K562 (cell line): ENCODE results near the gene SIM2. TPM values are rescaled to one million over a fixed set of nuclear protein-coding genes. Genes with fewer than 3 reads are reported as not detected.

Source experiments
- ATAC-seq: fragments of 200-7000 bp; cut with Tn5 transposase; 3 replicates; pipeline ENCODE4 v1.9.1; 2020; ENCODE audit warnings: moderate library complexity
- BruUV-seq: library from RNA; stranded (reverse); fragments of 400-500 nt; replicated peaks from 2 replicates; lab custom pipeline; 2021; lab: Mats Ljungman, UMichigan
- CTCF ChIA-PET: fragments of 300-600 bp; formaldehyde crosslinking; extraction: SDS; loops from one replicate; lab custom pipeline; 2021; ENCODE audit warnings: low intra/inter-chr PET ratio; lab: Yijun Ruan, JAX
- POLR2A ChIA-PET: fragments of 300-600, 350-650 bp; sonication (Branson Sonifier 250); formaldehyde crosslinking; extraction: SDS; loops from one replicate; lab custom pipeline; 2021; ENCODE audit warnings: antibody characterized with exemption, inconsistent platforms; lab: Yijun Ruan, JAX
- DNase-seq, 4 experiments: peaks; one replicate each; pipeline versions ENCODE4 v3.0.0 to v3.0.0-alpha.2; 2011 to 2018; ENCODE audit warnings: low spot score in 3 of 4, mixed read lengths in 3 of 4; ENCODE audit errors: extremely low read depth in 1 of 4
- FAIRE-seq: peaks from 2 replicates; lab custom pipeline; 2011; peaks lifted over from hg19 to GRCh38; lab: Jason Lieb, UNC
- H2AFZ ChIP-seq: 2 replicates; pipeline ENCODE4 v1.6.0; 2011; ENCODE audit warnings: low read depth, low read length, control low read depth, inconsistent platforms
- H3K27ac ChIP-seq: fragments of 200-600 bp; 3 replicates; pipeline ENCODE4 v1.8.0; 2011; ENCODE audit warnings: low read depth, mild to moderate bottlenecking, control low read depth, inconsistent platforms, low read length, moderate library complexity, mixed read lengths; ENCODE audit errors: extremely low read depth
- H3K27me3 ChIP-seq, 2 experiments: fragments of 300-600 bp in 1 of 2; 2 replicates in 1 of 2; 3 replicates in 1 of 2; pipeline versions ENCODE4 v1.6.0 to v1.8.0; 2011; ENCODE audit warnings: inconsistent platforms in 2 of 2, low read length in 2 of 2, mild to moderate bottlenecking in 1 of 2, mixed read lengths in 1 of 2, moderate library complexity in 1 of 2; ENCODE audit not compliant: control insufficient read depth in 2 of 2, insufficient read depth in 2 of 2
- H3K36me3 ChIP-seq: fragments of 300-600 bp; 3 replicates; pipeline ENCODE4 v1.8.0; 2011; ENCODE audit warnings: mild to moderate bottlenecking, low read length, inconsistent platforms; ENCODE audit not compliant: control insufficient read depth, insufficient read depth
- H3K4me1 ChIP-seq, 2 experiments: fragments of 200-600 bp in 1 of 2; replicated peaks in 1 of 2; 2 replicates in 1 of 2; 3 replicates in 1 of 2; pipeline versions ENCODE4 v1.5.1 to v1.8.0; 2011; ENCODE audit warnings: inconsistent platforms in 2 of 2, low read length in 2 of 2, mild to moderate bottlenecking in 1 of 2, mixed read lengths in 1 of 2, moderate library complexity in 1 of 2; ENCODE audit not compliant: control insufficient read depth in 2 of 2, insufficient read depth in 2 of 2
- H3K4me2 ChIP-seq: 2 replicates; pipeline ENCODE4 v1.6.1; 2011; ENCODE audit warnings: low read length, control low read depth, inconsistent platforms, mixed read lengths; ENCODE audit not compliant: insufficient read depth
- H3K4me3 ChIP-seq: fragments of 200-600 bp; sonication (generic), shearing (Covaris generic); 2 replicates; pipeline ENCODE4 v1.5.1; 2016; ENCODE audit warnings: control low read depth, inconsistent platforms
- H3K79me2 ChIP-seq: fragments of 200-600 bp; 3 replicates; pipeline ENCODE4 v1.8.0; 2011; ENCODE audit warnings: low read length, inconsistent platforms; ENCODE audit not compliant: control insufficient read depth, insufficient read depth
- H3K9ac ChIP-seq, 2 experiments: 2 replicates each; pipeline versions ENCODE4 v1.6.0 to v1.6.1; 2011; ENCODE audit warnings: low read depth in 2 of 2, low read length in 2 of 2, control low read depth in 1 of 2, inconsistent platforms in 1 of 2, mild to moderate bottlenecking in 1 of 2, mixed read lengths in 1 of 2; ENCODE audit not compliant: insufficient read depth in 1 of 2
- H3K9me1 ChIP-seq: one replicate; pipeline ENCODE4 v1.6.0; 2011; ENCODE audit warnings: inconsistent platforms, mild to moderate bottlenecking, low read length, moderate library complexity; ENCODE audit not compliant: control insufficient read depth, insufficient read depth
- H3K9me3 ChIP-seq: replicated peaks from 2 replicates; pipeline ENCODE4 v1.5.1; 2011; ENCODE audit warnings: low read depth, low read length, inconsistent platforms; ENCODE audit not compliant: control insufficient read depth, insufficient read depth
- H4K20me1 ChIP-seq: replicated peaks from 2 replicates; pipeline ENCODE4 v1.6.1; 2011; ENCODE audit warnings: low read length, inconsistent platforms, mixed read lengths; ENCODE audit not compliant: control insufficient read depth, insufficient read depth
- BRD4 ChIP-seq: fragments of 200-600 bp; sonication (generic); IDR thresholded peaks from 2 replicates; pipeline ENCODE4 v1.6.1; 2017; ENCODE audit warnings: inconsistent platforms
- CCNT2 ChIP-seq: IDR thresholded peaks from 2 replicates; pipeline ENCODE4 v1.6.1; 2011; ENCODE audit warnings: borderline replicate concordance, low read depth, mild to moderate bottlenecking, moderate library complexity, mixed read lengths, low read length; ENCODE audit not compliant: insufficient read length; ENCODE audit errors: extremely low read depth
- CTCFL ChIP-seq: IDR thresholded peaks from 2 replicates; pipeline ENCODE4 v1.6.1; 2011; ENCODE audit warnings: borderline replicate concordance, low read depth, mild to moderate bottlenecking, moderate library complexity, low read length; ENCODE audit not compliant: insufficient read depth, poor library complexity, severe bottlenecking
- CXXC5 ChIP-seq: fragments of 250-450 bp; sonication (Bioruptor Pico); IDR thresholded peaks from 2 replicates; pipeline ENCODE4 v1.8.0; 2022; ENCODE audit warnings: inconsistent platforms, mild to moderate bottlenecking, moderate library complexity
- HNRNPLL ChIP-seq: fragments of 200-400 bp; formaldehyde crosslinking; IDR thresholded peaks from 2 replicates; pipeline ENCODE4 v1.6.1; 2017; ENCODE audit warnings: low read length, low read depth, mild to moderate bottlenecking; ENCODE audit not compliant: poor library complexity, severe bottlenecking
- LARP7 ChIP-seq: fragments of 450-650 bp; IDR thresholded peaks from 2 replicates; pipeline ENCODE4 v1.6.1; 2016
- RFX5 ChIP-seq: IDR thresholded peaks from 2 replicates; pipeline ENCODE4 v1.6.1; 2011; ENCODE audit warnings: low read depth, mild to moderate bottlenecking, improper control_type of control experiment, low read length
- SMARCB1 ChIP-seq: IDR thresholded peaks from 2 replicates; pipeline ENCODE4 v1.6.1; 2011; ENCODE audit warnings: improper control_type of control experiment, low read depth; ENCODE audit not compliant: insufficient read length
- THRAP3 ChIP-seq: fragments of 450-650 bp; IDR thresholded peaks from 2 replicates; pipeline ENCODE4 v1.6.1; 2016; ENCODE audit warnings: mild to moderate bottlenecking, inconsistent platforms, borderline replicate concordance
- ZNF121 ChIP-seq: sonication (generic); formaldehyde crosslinking; conservative IDR thresholded peaks from 2 replicates; pipeline ENCODE4 v1.8.0; 2022; ENCODE audit warnings: missing genetic modification reagents
- ZNF696 ChIP-seq: fragments of 250-450 bp; sonication (Bioruptor Pico); conservative IDR thresholded peaks from 2 replicates; pipeline ENCODE4 v1.4.0; 2020; ENCODE audit warnings: mild to moderate bottlenecking, moderate library complexity
- ZNF830 ChIP-seq: fragments of 250-450 bp; sonication (Bioruptor Pico); IDR thresholded peaks from 2 replicates; pipeline ENCODE4 v1.5.0; 2021; ENCODE audit warnings: mild to moderate bottlenecking
- ZZZ3 ChIP-seq: fragments of 450-650 bp; IDR thresholded peaks from 2 replicates; pipeline ENCODE4 v1.6.1; 2016; ENCODE audit warnings: antibody characterized with exemption, mild to moderate bottlenecking, moderate library complexity
- WGBS: fragments of 100-300 bp; shearing (Covaris generic); methylation state at CpG from one replicate; pipeline ENCODE4 v1.1.6; 2016; ENCODE audit warnings: low coverage, mixed read lengths; ENCODE audit not compliant: insufficient coverage; ENCODE audit errors: missing lambda C conversion rate; 5-methylcytosine and 5-hydroxymethylcytosine counted together
- in situ Hi-C: fragments of 300-500 bp; cut with MboI; formaldehyde crosslinking; loops from 4 replicates; pipeline ENCODE4 v1.15.0; 2018; ENCODE audit warnings: inconsistent platforms, mixed read lengths
- intact Hi-C: fragments of 100-400 bp; cut with micrococcal nuclease; formaldehyde crosslinking; loops from 2 replicates; pipeline ENCODE4 v1.14.2; 2022
- polyA plus RNA-seq, 8 experiments: library from polyadenylated mRNA; depleted of rRNA in 4 of 8; stranded (reverse) in 5 of 8; unstranded in 3 of 8; fragments of >200 nt; fragmentation: Nextera tagmentation in 2 of 8; fragmentation: Illumina TruSeq in 1 of 8; extraction: Ambion mirVana in 2 of 8; extraction: Trizol in 1 of 8; gene quantifications; 2 replicates each; pipeline versions ENCODE4 v1.2.1 to v1.2.3, GENCODE V29; 2011 to 2014; ENCODE audit warnings: inconsistent platforms in 1 of 8, missing spikeins in 1 of 8
- total RNA-seq, 7 experiments: library from RNA; depleted of rRNA in 6 of 7; stranded (reverse); fragments of >200 nt in 6 of 7; fragmentation: Illumina TruSeq in 2 of 7; extraction: Trizol in 2 of 7; gene quantifications; 2 replicates each; pipeline versions ENCODE4 v1.2.1 to v1.2.3, GENCODE V29; 2011 to 2021; ENCODE audit warnings: low replicate concordance in 1 of 7
- TF ChIP-seq, protein P1 (sequence below): sonication (generic); formaldehyde crosslinking; IDR thresholded peaks from 2 replicates; pipeline ENCODE4 v1.4.0; 2020; ENCODE audit warnings: mild to moderate bottlenecking, missing genetic modification reagents

Gene SIM2
- total and polyA plus RNA-seq, 9 of the 15 experiments (the other 6 are each of a cell fraction or from before 2014, with no cell fraction given) = 0.07 to 0.11 (median 0.08) TPM; not detected in 6

- ATAC-seq = no peak
- no TSS peak for BruUV-seq
- DNase-seq = no peak
- Histone ChIP-seq H3K36me3 (0 out of 3 replicates have a peak, but pooled peaks cover 3% of the 10 kb centered on the region), H3K9ac (no peak overlapping the region), H3K4me1 (peaks cover 0 to 13% of the 10 kb centered on the region in 2 experiments; a peak in 3 of 5 replicates), H3K4me2 (no peak overlapping the region), H4K20me1 (no peaks in the 10 kb centered on the region; the same call in 1 of the 2 replicates), H2AFZ (no peak overlapping the region), H3K27me3 (peaks cover 10% of the 10 kb centered on the region in 2 experiments; a peak in 4 of 5 replicates), H3K9me3 (no peaks in the 10 kb centered on the region), H3K4me3 (no peak overlapping the region), H3K27ac (no peak overlapping the region), H3K79me2 (no peaks in the 10 kb centered on the region), H3K9me1 (no peaks in the 10 kb centered on the region)
- TF ChIP-seq ZNF696 (CRISPR knock-in tag) (no peak), ZNF830 (no peak), HNRNPLL (no peak), CXXC5 (no peak), ZNF121 (CRISPR knock-in tag) (no peak), LARP7 (no peak), BRD4 (no peak), CCNT2 (no peak), RFX5 (no peak), ZZZ3 (no peak), SMARCB1 (no peak), CTCFL (no peak), THRAP3 (no peak)
- TF ChIP-seq, protein P1, sequence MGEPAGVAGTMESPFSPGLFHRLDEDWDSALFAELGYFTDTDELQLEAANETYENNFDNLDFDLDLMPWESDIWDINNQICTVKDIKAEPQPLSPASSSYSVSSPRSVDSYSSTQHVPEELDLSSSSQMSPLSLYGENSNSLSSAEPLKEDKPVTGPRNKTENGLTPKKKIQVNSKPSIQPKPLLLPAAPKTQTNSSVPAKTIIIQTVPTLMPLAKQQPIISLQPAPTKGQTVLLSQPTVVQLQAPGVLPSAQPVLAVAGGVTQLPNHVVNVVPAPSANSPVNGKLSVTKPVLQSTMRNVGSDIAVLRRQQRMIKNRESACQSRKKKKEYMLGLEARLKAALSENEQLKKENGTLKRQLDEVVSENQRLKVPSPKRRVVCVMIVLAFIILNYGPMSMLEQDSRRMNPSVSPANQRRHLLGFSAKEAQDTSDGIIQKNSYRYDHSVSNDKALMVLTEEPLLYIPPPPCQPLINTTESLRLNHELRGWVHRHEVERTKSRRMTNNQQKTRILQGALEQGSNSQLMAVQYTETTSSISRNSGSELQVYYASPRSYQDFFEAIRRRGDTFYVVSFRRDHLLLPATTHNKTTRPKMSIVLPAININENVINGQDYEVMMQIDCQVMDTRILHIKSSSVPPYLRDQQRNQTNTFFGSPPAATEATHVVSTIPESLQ (CRISPR knock-in tag) = no peak
- intact Hi-C loops (no loop called here), in situ Hi-C loops (no loop called here)
- ChIA-PET POLR2A (no interaction called here), CTCF (no interaction called here)
- no peak for FAIRE-seq
- 55% methylated on average over 10 of the region's 10 CpGs for WGBS
Measured at GRCh38 chr21:36751383-36751782, 52.5 kb downstream of the SIM2 start.
